Activated T-helper 17 cell treated with anti-CD3 and anti-CD28 coated beads, Interleukin-2, amount 50 U/mL, for 72 hours (primary cell): ENCODE results near the gene RFC3. TPM values are rescaled to one million over a fixed set of nuclear protein-coding genes. Genes with fewer than 3 reads are reported as not detected.
"Not testable (repeated sequence)": the region's sequence is repeated elsewhere in the genome, so short reads cannot be mapped to it uniquely, and the experiment has no call there.

Source experiments
- ATAC-seq: fragments of 150-1000 bp; cut with Tn5 transposase; replicated peaks from 2 replicates; pipeline ENCODE4 v1.10.0; 2021; ENCODE audit warnings: mild to moderate bottlenecking, moderate library complexity
- H3K27ac Mint-ChIP-seq: one replicate; pipeline ENCODE4 v1.8.0; 2022; ENCODE audit warnings: mixed read lengths
- H3K27me3 Mint-ChIP-seq: one replicate; pipeline ENCODE4 v1.8.0; 2022; ENCODE audit warnings: mixed read lengths
- H3K36me3 Mint-ChIP-seq: one replicate; pipeline ENCODE4 v1.8.0; 2022; ENCODE audit warnings: low read depth, mild to moderate bottlenecking, mixed read lengths
- H3K4me1 Mint-ChIP-seq: one replicate; pipeline ENCODE4 v1.8.0; 2022; ENCODE audit warnings: mixed read lengths
- H3K4me3 Mint-ChIP-seq: one replicate; pipeline ENCODE4 v1.8.0; 2022; ENCODE audit warnings: mild to moderate bottlenecking, mixed read lengths
- H3K9me3 Mint-ChIP-seq: one replicate; pipeline ENCODE4 v1.8.0; 2022; ENCODE audit warnings: mixed read lengths
- total RNA-seq, 2 donors: library from RNA; stranded (reverse); gene quantifications; one replicate each; pipeline ENCODE4 v1.2.3, GENCODE V29; 2022

Gene RFC3, protein sequence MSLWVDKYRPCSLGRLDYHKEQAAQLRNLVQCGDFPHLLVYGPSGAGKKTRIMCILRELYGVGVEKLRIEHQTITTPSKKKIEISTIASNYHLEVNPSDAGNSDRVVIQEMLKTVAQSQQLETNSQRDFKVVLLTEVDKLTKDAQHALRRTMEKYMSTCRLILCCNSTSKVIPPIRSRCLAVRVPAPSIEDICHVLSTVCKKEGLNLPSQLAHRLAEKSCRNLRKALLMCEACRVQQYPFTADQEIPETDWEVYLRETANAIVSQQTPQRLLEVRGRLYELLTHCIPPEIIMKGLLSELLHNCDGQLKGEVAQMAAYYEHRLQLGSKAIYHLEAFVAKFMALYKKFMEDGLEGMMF
- 10 to 100 TPM; 46.8 to 55.0 TPM for total RNA-seq

DNA sequence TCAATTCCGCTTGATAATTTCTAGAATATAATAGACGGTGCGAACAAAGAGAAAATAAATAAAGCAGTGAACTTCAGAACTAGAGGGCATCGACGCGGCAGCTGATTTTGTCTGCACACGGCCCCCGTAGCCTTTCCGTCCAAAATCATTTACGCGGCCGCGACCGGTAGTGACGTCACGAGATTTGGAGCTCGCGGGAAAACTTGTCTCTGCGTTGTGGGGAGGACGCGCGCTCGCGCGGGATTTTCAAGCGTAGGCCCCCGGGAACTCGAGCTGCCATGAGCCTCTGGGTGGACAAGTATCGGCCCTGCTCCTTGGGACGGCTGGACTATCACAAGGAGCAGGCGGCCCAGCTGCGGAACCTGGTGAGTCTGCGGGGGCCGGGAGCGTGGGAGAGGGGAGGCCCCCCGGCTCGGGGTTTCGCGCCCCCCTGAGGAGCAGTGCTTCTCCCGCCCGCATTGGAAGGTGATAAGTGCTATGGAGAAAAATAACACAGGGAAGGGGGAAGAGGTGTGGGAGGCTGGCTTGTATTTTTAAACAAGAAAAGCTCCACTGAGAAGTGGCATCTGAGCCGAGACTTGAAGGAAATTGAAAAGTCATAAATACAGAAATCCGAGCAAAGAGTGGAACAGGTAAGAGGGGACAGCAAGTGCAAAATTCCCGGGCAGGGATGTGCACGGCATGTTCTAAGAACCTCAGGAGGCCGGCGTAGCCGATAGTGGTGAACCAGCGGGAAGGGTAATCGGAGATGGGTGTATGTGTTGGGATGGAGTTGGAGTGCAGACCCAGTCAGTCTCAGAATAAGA is at the start of gene RFC3:
RFC3 (plus strand) TSS at position 249 of the 806 bp plus-strand sequence; CDS start at position 279, 30 bp downstream.
- Mint-ChIP-seq H3K4me1 (peaks cover 18% of the 10 kb centered on the region), H3K27me3 (no peaks in the 10 kb centered on the region), H3K27ac (peak within 1 kb of the TSS; percentile 98), H3K4me3 (peak within 1 kb of the TSS; percentile 98), H3K9me3 (no peaks in the 10 kb centered on the region), H3K36me3 (peaks cover 56% of the 10 kb centered on the region)
- ATAC-seq = peak; percentile 98

DNA sequence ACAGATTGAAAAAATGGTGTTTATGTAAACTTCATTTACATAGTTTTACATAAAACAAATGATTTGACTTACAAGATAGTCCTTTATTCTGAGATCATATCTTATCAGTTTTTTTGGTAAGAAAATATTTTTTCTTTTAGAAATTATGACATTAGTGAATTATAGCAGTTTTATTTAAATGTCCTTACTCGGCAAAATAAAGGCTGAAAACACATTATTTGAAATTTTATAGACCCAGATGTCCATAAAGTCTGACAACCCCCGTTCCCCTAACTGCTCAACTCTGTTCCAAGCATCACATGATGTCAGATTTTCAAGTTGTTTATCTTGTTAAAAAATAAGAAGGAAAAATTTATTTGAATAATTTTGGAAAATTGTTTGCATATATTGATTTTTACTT is 46.7 kb upstream of the RFC3 start:
- H3K27me3 Mint-ChIP-seq = peaks cover 10% of the 10 kb centered on the region
- no peak overlapping the region for H3K4me3 Mint-ChIP-seq
- H3K9me3 Mint-ChIP-seq = no peaks in the 10 kb centered on the region
- no peaks in the 10 kb centered on the region for H3K4me1 Mint-ChIP-seq
- no peaks in the 10 kb centered on the region for H3K36me3 Mint-ChIP-seq
- no peak for ATAC-seq
- H3K27ac Mint-ChIP-seq = no peak overlapping the region

DNA sequence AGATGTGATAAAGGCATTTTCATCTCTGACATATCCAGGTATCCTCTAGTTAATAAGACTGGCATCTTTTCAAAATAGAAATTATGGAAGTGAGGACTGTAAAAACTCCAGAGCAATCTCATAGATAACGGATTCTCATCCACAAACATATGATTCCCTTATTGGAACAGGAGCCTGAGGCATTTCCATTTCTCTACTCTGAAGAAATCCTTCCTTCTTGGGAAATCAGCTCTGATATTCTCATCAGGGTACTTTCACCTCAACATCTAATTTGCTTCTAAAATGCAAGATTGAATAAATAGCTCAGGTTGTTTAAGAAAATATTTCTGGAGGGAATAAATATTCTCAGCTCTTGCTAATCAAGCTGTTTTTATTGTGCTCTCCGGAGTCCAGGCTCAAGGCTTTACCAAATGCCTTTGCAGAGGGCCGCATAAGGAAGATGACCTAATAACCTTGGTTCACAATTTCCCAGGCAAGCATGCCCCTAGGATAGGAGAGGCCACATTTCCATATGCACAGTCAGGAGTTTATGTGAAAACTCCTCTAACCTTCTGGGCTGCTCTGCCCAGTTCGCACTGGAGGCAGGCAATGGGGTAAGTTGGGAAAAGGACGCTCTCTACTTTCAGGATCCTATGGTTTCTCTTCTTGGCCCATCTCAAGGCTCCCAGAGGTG is 44.0 kb upstream of the RFC3 start:
- no peak overlapping the region for H3K27ac Mint-ChIP-seq

DNA sequence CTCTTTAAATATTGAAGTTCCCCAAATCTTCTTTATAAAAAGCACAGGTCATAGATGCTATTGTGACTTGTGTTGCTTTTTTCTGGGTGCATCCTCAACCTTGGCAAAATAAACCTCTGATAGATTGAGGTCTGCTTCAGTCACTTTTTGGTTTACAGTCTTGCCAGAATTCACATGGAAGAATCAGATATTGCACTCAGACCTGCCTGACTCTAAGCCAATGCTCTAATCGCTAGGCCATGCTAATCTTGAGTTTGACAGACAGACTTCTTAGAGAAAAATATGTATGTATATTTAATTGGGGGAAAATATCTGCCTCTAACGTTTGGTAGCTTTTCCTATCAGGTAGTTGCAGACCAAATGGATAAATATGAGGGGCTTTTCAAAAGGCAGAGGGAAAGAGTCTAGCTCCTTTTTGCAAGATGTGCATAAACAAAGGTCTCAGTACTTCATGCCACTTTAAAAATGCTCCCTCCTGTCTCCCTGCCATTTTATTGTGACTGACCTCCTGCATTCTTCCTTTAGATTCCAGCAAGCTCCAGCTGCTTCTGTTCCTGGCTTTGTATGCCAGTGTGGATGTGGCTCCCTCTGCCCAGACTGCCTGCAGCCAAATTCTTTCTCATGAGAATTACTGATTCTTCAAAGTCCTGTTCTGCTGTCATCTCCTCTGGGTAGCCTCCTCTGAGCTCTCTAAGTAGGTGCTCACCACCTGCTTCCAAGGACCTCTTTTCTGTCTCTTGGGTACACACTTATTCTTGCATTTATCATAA is 42.4 kb upstream of the RFC3 start:
- Mint-ChIP-seq H3K4me1 (no peaks in the 10 kb centered on the region), H3K27me3 (peaks cover 22% of the 10 kb centered on the region), H3K36me3 (no peaks in the 10 kb centered on the region), H3K4me3 (no peak overlapping the region), H3K27ac (no peak overlapping the region), H3K9me3 (peaks cover 2% of the 10 kb centered on the region)
- ATAC-seq = no peak

More for the DNA sequence above, 44.0 kb upstream of the RFC3 start:
- no peak for ATAC-seq
- no peaks in the 10 kb centered on the region for H3K36me3 Mint-ChIP-seq
- H3K4me1 Mint-ChIP-seq = no peaks in the 10 kb centered on the region
- H3K27me3 Mint-ChIP-seq = peaks cover 12% of the 10 kb centered on the region
- H3K9me3 Mint-ChIP-seq = no peaks in the 10 kb centered on the region
- no peak overlapping the region for H3K4me3 Mint-ChIP-seq

DNA sequence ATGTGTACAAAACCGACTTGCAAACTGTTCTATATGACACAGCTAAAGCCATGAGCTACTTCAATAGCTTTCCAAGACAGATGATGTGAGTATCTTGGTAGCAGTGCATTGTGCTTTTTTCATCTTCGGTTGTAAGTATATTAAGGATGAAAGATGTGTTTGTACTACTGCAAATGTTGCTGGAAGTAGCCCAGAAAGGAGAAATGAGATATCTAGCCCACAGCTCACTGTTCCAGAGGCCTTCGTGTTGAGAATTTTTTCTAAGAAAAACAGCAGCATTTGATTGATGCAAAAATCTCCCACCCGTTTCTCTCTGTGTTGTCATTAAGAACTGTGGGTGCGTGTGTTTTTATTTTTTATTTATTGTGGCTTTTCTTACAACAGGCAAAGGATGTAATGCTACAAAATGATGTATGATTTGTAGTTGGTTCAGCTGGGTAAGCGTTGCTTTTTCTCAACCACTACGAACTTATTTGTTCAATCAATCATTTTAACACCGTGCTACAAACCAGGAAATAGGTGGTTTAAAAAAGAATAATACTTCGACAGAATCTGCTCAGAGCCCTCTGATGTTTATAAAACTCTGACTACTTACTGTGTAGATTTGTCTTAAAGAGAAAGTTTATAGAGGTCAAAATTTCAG is 41.6 kb upstream of the RFC3 start:
- peaks cover 25% of the 10 kb centered on the region for H3K27me3 Mint-ChIP-seq
- H3K4me1 Mint-ChIP-seq = no peaks in the 10 kb centered on the region
- peaks cover 5% of the 10 kb centered on the region for H3K9me3 Mint-ChIP-seq
- ATAC-seq = no peak
- H3K36me3 Mint-ChIP-seq = no peaks in the 10 kb centered on the region
- H3K4me3 Mint-ChIP-seq = no peak overlapping the region
- no peak overlapping the region for H3K27ac Mint-ChIP-seq

DNA sequence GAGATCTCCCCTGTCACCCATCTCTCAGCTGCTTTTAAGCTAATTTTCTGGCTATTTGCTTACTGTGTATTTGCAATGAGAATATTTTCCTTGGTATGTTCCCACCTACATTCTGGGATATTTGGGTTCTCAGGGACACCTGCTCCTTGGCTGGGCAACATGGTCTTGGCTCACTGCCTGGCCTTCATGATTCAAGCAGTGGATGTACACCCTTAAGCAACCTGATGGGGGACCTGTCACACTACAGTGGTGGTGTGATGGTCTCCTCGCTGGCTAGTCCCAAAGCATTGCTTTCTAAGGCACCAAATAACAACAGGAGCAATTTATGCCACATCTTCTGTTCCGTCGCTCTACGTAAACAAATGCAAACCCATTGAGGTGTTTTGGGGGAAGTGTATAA is 35.3 kb upstream of the RFC3 start:
- Mint-ChIP-seq H3K9me3 (peaks cover 8% of the 10 kb centered on the region), H3K4me1 (no peaks in the 10 kb centered on the region)

DNA sequence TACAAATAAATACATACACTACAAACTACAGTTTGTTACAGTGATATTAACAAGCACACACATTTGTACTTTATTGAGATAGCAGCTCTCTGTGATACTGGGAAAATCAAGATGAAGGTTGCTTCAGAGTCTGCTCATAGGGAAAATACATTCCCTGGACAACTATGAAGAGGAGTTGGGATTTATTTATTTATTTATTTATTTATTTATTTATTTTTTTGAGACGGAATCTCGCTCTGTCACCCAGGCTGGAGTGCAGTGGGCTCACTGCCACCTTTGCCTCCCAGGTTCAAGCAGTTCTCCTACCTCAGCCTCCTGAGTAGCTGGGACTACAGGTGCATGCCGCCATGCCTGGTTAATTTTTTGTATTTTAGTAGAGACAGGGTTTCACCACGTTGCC is 34.7 kb upstream of the RFC3 start:
- ATAC-seq, H3K4me1 Mint-ChIP-seq, H3K9me3 Mint-ChIP-seq, H3K36me3 Mint-ChIP-seq, H3K4me3 Mint-ChIP-seq, H3K27ac Mint-ChIP-seq: not testable (repeated sequence)
- peaks cover 23% of the 10 kb centered on the region for H3K27me3 Mint-ChIP-seq

More for the DNA sequence above, 35.3 kb upstream of the RFC3 start:
- Mint-ChIP-seq H3K27ac (no peak overlapping the region), H3K36me3 (no peaks in the 10 kb centered on the region), H3K4me3 (no peak overlapping the region), H3K27me3 (peaks cover 23% of the 10 kb centered on the region)
- no peak for ATAC-seq

DNA sequence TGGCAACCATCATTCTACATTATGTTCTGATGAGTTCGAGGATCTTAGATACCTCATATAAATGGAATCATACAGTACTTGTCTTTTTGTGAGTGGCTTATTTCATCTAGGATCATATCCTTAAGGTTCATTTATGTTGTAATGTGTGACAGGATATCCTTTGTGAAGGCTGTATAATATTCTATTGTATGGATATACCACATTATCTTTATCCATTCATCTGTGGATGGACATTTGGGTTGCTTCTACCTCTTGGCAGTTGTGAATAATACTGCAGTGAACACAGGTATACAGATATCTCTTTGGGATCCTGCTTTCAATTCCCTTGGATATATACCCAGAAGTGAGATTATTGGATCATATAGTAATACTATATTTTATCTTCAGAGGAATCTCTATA is 33.2 kb upstream of the RFC3 start:
- ATAC-seq = no peak
- Mint-ChIP-seq H3K27ac (no peak overlapping the region), H3K4me3 (no peak overlapping the region), H3K36me3 (no peaks in the 10 kb centered on the region), H3K4me1 (no peaks in the 10 kb centered on the region), H3K27me3 (peaks cover 10% of the 10 kb centered on the region), H3K9me3 (peaks cover 8% of the 10 kb centered on the region)

DNA sequence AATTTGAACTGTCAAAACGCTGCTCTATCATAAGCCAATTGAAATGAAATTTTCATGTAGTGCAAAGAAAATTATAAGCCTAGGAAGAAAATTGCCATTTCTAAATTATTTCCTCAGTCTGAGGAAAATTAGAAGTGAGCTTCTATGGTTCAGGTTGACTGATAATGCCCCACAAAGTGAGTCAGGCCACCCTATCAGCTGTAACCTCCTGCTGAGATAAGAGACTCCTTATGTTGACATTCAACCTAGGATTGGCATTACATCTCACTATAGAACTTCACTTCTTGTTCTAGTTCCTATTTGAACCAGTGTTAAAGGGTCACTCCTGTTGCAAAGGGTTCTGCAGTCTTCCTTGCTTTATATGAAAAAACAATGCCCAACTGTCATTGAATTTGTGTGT is 32.6 kb upstream of the RFC3 start:
- Mint-ChIP-seq H3K27me3 (peaks cover 8% of the 10 kb centered on the region), H3K36me3 (no peaks in the 10 kb centered on the region), H3K4me3 (no peak overlapping the region), H3K9me3 (peaks cover 7% of the 10 kb centered on the region), H3K4me1 (no peaks in the 10 kb centered on the region), H3K27ac (no peak overlapping the region)
- ATAC-seq = no peak

DNA sequence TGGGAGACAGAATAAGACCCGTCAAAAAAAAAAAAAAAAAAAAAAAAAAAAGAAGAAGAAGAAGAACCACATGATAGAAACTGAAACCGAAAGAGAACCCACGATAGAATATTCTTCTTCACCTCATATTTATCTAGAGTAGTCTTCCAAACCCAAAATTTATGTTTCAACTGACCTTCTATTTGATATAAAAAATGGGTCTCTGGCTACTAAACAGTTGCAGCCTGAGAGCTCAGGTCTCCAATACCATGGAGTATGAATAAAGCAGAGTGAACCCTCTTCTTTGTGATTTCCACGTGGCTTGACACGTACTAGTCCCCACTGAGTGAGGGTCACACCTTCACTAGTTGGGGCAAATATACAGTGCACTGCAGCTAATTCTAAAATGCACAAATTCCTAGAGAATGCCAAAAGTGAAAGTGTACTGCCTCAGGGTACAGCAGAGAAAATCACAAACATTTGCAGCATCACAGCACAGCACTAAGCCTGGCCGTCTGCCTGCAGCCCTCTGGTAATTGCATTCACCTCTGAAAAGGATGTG is 30.8 kb upstream of the RFC3 start:
- Mint-ChIP-seq H3K27me3 (peaks cover 3% of the 10 kb centered on the region), H3K27ac (no peak overlapping the region), H3K4me1 (no peaks in the 10 kb centered on the region), H3K36me3 (no peaks in the 10 kb centered on the region), H3K4me3 (peak overlapping the region; percentile 68), H3K9me3 (peaks cover 4% of the 10 kb centered on the region)
- ATAC-seq = peak; percentile 23

DNA sequence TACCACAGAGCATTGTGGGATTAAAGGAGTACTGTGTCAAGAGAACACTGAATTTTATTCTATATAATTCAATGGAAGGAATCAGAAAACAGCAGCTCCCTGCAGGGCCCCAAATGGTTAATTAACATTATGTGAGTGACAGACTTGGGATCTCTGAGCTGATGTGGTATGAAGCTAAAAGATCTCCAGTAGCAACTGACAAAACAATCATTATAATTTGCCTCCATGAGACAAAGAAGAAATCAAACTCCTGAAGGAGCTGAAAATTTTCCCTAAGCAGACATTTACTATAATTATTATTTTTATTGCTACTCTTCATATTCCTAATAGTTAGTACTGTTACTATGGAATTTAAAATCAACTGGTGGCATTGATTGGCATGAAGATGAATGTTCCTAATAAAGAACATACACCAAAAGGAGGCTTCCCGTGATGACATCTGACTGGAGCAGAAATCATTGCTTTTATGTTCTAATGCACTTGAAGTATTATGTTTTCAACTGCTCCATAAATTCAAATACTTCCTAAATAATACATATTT is 28.8 kb upstream of the RFC3 start:
- no peak for ATAC-seq
- Mint-ChIP-seq H3K4me3 (no peak overlapping the region), H3K4me1 (no peaks in the 10 kb centered on the region), H3K36me3 (no peaks in the 10 kb centered on the region), H3K9me3 (peaks cover 7% of the 10 kb centered on the region), H3K27ac (no peak overlapping the region), H3K27me3 (peaks cover 3% of the 10 kb centered on the region)

DNA sequence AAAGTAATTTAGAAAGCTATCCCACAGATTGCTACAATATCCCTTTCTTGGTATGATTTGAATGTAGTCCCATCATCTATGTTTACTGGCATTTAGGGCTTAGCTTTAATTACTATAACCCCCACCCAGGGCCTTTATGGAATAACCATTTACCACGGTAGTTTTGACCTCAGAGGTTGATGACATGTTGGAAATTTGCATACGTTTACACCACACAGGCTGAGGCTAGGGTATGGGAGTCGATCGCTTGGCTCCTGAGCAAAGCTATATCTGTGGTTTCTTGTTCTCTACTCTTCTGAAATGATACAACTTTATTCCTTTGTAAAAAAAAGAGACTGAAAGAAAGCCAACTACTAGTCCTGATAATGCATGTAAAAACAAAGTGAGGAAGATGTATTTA is 28.2 kb upstream of the RFC3 start:
- no peaks in the 10 kb centered on the region for H3K36me3 Mint-ChIP-seq
- H3K4me3 Mint-ChIP-seq = no peak overlapping the region
- no peaks in the 10 kb centered on the region for H3K4me1 Mint-ChIP-seq
- peaks cover under 1% of the 10 kb centered on the region for H3K27me3 Mint-ChIP-seq
- ATAC-seq = no peak
- H3K27ac Mint-ChIP-seq = no peak overlapping the region
- peaks cover 4% of the 10 kb centered on the region for H3K9me3 Mint-ChIP-seq

DNA sequence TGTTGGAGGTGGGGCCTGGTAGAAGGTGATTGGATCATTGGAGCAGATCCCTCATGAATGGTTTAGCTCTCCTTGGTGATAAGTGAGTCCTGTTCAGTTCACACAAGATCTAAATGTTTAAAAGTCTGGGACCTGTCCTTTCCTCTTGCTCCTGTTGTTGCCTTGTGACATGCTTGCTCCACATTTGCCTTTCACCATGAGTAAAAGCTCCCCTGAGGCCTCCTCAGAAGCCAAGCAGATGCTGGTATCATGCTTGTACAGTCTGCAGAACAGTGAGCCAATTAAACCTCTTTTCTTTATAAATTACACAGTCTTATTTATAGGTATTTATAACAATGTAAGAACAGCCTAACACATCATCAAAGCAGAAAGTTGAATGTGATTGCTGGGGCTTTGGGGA is 24.2 kb upstream of the RFC3 start:
- Mint-ChIP-seq H3K36me3 (no peaks in the 10 kb centered on the region), H3K27ac (no peak overlapping the region), H3K27me3 (no peaks in the 10 kb centered on the region), H3K9me3 (peaks cover 4% of the 10 kb centered on the region), H3K4me3 (no peak overlapping the region), H3K4me1 (no peaks in the 10 kb centered on the region)
- ATAC-seq = no peak
